Endothelial cell of umbilical vein (primary cell): Measurements from ENCODE around the gene TRIM67. TPM values are rescaled to one million over a fixed set of nuclear protein-coding genes. Genes with fewer than 3 reads are reported as not detected.

Experiments
- BruUV-seq: library from RNA; stranded (reverse); fragments of 400-500 nt; replicated peaks from 2 replicates; lab custom pipeline; 2021; lab: Mats Ljungman, UMichigan
- CTCF ChIA-PET: fragments of 300-600, 350-600 bp; sonication (Branson Sonifier 250); formaldehyde crosslinking; loops from one replicate; lab custom pipeline; 2021; ENCODE audit warnings: antibody characterized with exemption, inconsistent platforms; lab: Charles Lee
- POLR2A ChIA-PET: fragments of 300-600, 350-600 bp; sonication (Branson Sonifier 250); formaldehyde crosslinking; loops from one replicate; lab custom pipeline; 2021; ENCODE audit warnings: antibody characterized with exemption, inconsistent platforms; lab: Charles Lee
- DNase-seq: peaks from one replicate; pipeline ENCODE4 v3.0.0-alpha.2; 2011; ENCODE audit warnings: low read depth, low spot score
- FAIRE-seq: peaks from 2 replicates; lab custom pipeline; 2011; peaks lifted over from hg19 to GRCh38; lab: Jason Lieb, UNC
- H2AFZ ChIP-seq: 2 replicates; pipeline ENCODE4 v1.6.0; 2012; ENCODE audit warnings: low read depth, low read length, control low read depth, inconsistent platforms
- H3K27ac ChIP-seq: 2 replicates; pipeline ENCODE4 v1.5.1; 2011; ENCODE audit warnings: low read depth, mild to moderate bottlenecking, control low read depth, low read length, moderate library complexity; ENCODE audit not compliant: insufficient read depth
- H3K27me3 ChIP-seq, 2 experiments: 2 replicates each; pipeline versions ENCODE4 v1.6.0 to v1.6.1; 2011; ENCODE audit warnings: low read length in 2 of 2, mixed read lengths in 1 of 2; ENCODE audit not compliant: control insufficient read depth in 2 of 2, insufficient read depth in 2 of 2
- H3K36me3 ChIP-seq, 2 experiments: 2 replicates in 1 of 2; 3 replicates in 1 of 2; pipeline ENCODE4 v1.5.1; 2011; ENCODE audit warnings: low read length in 2 of 2, mild to moderate bottlenecking in 1 of 2, moderate library complexity in 1 of 2; ENCODE audit not compliant: control insufficient read depth in 2 of 2, insufficient read depth in 2 of 2; ENCODE audit errors: extremely low read depth in 1 of 2
- H3K4me1 ChIP-seq: 3 replicates; pipeline ENCODE4 v1.5.1; 2011; ENCODE audit warnings: mild to moderate bottlenecking, low read length; ENCODE audit not compliant: control insufficient read depth, insufficient read depth; ENCODE audit errors: extremely low read depth
- H3K4me2 ChIP-seq: 2 replicates; pipeline ENCODE4 v1.6.1; 2011; ENCODE audit warnings: low read length, control low read depth, mixed read lengths; ENCODE audit not compliant: insufficient read depth
- H3K4me3 ChIP-seq, 3 experiments: fragments of 200-600 bp in 1 of 3; sonication (generic), shearing (Covaris generic) in 1 of 3; replicated peaks in 1 of 3; 2 replicates each; pipeline ENCODE4 v1.5.1; 2011 to 2016; ENCODE audit warnings: control low read depth in 3 of 3, low read length in 3 of 3, mild to moderate bottlenecking in 2 of 3, inconsistent platforms in 1 of 3, low read depth in 1 of 3, moderate library complexity in 1 of 3; ENCODE audit not compliant: insufficient read depth in 1 of 3
- H3K79me2 ChIP-seq: 2 replicates; pipeline ENCODE4 v1.6.0; 2012; ENCODE audit warnings: low read length, inconsistent platforms; ENCODE audit not compliant: control insufficient read depth, insufficient read depth
- H3K9ac ChIP-seq: replicated peaks from 2 replicates; pipeline ENCODE3; 2011; ENCODE audit warnings: low read length, control low read depth; ENCODE audit not compliant: insufficient read depth; ENCODE audit errors: extremely low read depth
- H3K9me1 ChIP-seq: replicated peaks from 3 replicates; pipeline ENCODE4 v1.6.0; 2011; ENCODE audit warnings: mild to moderate bottlenecking, low read length; ENCODE audit not compliant: control insufficient read depth, insufficient read depth; ENCODE audit errors: extremely low read depth
- H3K9me3 ChIP-seq: replicated peaks from 2 replicates; pipeline ENCODE4 v1.5.1; 2012; ENCODE audit warnings: low read length, inconsistent platforms; ENCODE audit not compliant: control insufficient read depth, insufficient read depth
- H4K20me1 ChIP-seq: replicated peaks from 2 replicates; pipeline ENCODE3; 2011; ENCODE audit warnings: mild to moderate bottlenecking, low read length; ENCODE audit not compliant: control insufficient read depth, insufficient read depth; ENCODE audit errors: extremely low read depth
- CTCF ChIP-seq, 2 donors: IDR thresholded peaks; 1 replicate in 1 of 2; 2 replicates in 1 of 2; pipeline ENCODE4 v1.5.1; 2011; ENCODE audit warnings: low read length in 2 of 2, mild to moderate bottlenecking in 2 of 2, moderate library complexity in 2 of 2, control low read depth in 1 of 2, inconsistent platforms in 1 of 2, low read depth in 1 of 2; ENCODE audit not compliant: insufficient read depth in 1 of 2; ENCODE audit errors: extremely low read depth in 1 of 2
- EZH2 ChIP-seq: IDR thresholded peaks from 2 replicates; pipeline ENCODE4 v1.6.1; 2012; ENCODE audit warnings: borderline replicate concordance, low read depth, mild to moderate bottlenecking, moderate library complexity, low read length, inconsistent platforms; ENCODE audit not compliant: severe bottlenecking
- FOS ChIP-seq: IDR thresholded peaks from 2 replicates; pipeline ENCODE4 v1.6.1; 2011; ENCODE audit warnings: mild to moderate bottlenecking, low read length, moderate library complexity, borderline replicate concordance; ENCODE audit not compliant: insufficient read depth
- GATA2 ChIP-seq: IDR thresholded peaks from 2 replicates; pipeline ENCODE4 v1.7.0; 2011; ENCODE audit warnings: low read depth, mild to moderate bottlenecking, moderate library complexity, mixed read lengths, low read length; ENCODE audit not compliant: insufficient read length, insufficient read depth
- JUN ChIP-seq: IDR thresholded peaks from 2 replicates; pipeline ENCODE4 v1.6.1; 2011; ENCODE audit warnings: borderline replicate concordance, low read depth; ENCODE audit not compliant: insufficient read length, insufficient read depth
- MAX ChIP-seq: IDR thresholded peaks from 2 replicates; pipeline ENCODE4 v1.6.1; 2011; ENCODE audit not compliant: insufficient read depth, insufficient read length
- MYC ChIP-seq: IDR thresholded peaks from one replicate; pipeline ENCODE4 v1.6.1; 2011; ENCODE audit warnings: mild to moderate bottlenecking, low read depth, low read length
- POLR2A ChIP-seq: IDR thresholded peaks from 2 replicates; pipeline ENCODE4 v1.6.1; 2012; ENCODE audit warnings: low read depth, mild to moderate bottlenecking, control low read depth, low read length
- POLR2AphosphoS5 ChIP-seq: IDR thresholded peaks from 2 replicates; pipeline ENCODE4 v1.6.1; 2012; ENCODE audit warnings: low read depth, mild to moderate bottlenecking, control low read depth, low read length, moderate library complexity; ENCODE audit not compliant: insufficient read depth
- dilution Hi-C: fragments of 300-500 bp; cut with MboI; formaldehyde crosslinking; loops from one replicate; pipeline ENCODE4 v1.15.0; 2019; ENCODE audit warnings: low sequenced_read_pairs; ENCODE audit not compliant: extremely low pct_ligation_motif_present
- intact Hi-C: fragments of 100-400 bp; cut with micrococcal nuclease; formaldehyde crosslinking; loops from one replicate; pipeline ENCODE4 v1.10.0; 2022
- polyA plus RNA-seq, 4 experiments: library from polyadenylated mRNA; depleted of rRNA in 3 of 4; stranded (reverse) in 3 of 4; unstranded in 1 of 4; fragments of >200 nt; gene quantifications; 2 replicates each; pipeline versions ENCODE4 v1.2.1 to v1.2.3, GENCODE V29; 2011 to 2012; ENCODE audit warnings: missing spikeins in 1 of 4
- total RNA-seq: library from RNA; stranded (reverse); gene quantifications from 2 replicates; pipeline ENCODE4 v1.2.3, GENCODE V29; 2021

The TRIM67 gene
- total and polyA plus RNA-seq, 2 donors (not counting 3 experiments of a cell fraction or from before 2014, with no cell fraction given): not detected

DNA sequence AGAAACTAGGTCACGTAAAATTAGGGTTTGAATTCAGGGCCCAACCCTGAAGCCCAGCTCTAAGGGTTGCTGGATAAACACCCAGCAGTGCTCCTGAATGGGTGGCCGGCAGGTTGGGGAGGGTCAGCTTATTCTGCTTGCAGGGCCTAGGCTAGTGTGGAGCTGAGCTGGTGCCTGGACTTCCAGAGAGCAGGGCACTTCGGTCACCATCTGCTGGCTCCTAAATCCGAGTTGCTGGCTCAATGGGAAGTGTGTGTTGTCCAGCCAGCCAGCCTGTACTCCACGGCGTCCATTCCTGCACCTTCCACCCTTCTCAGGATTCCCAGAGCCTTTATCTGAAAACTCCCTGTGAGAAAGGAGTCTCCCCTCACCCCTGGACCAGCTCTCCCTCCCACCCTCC lies 23.0 kb downstream of the TRIM67 start:
- Histone ChIP-seq H3K4me2 (no peak overlapping the region), H2AFZ (no peak overlapping the region), H3K79me2 (no peaks in the 10 kb centered on the region), H3K36me3 (no peaks in the 10 kb centered on the region), H3K9me3 (no peaks in the 10 kb centered on the region), H3K9me1 (no peaks in the 10 kb centered on the region), H4K20me1 (no peaks in the 10 kb centered on the region), H3K27me3 (peaks cover 0 to 5% of the 10 kb centered on the region in 2 experiments), H3K4me1 (no peaks in the 10 kb centered on the region), H3K9ac (no peak overlapping the region), H3K27ac (no peak overlapping the region), H3K4me3 (no peak overlapping the region)
- dilution Hi-C loops (loop anchor here (5.0 kb wide), 1 partner anchor 33 kb away; no protein-coding TSS in a partner anchor), intact Hi-C loops (no loop called here)
- no peak for TF ChIP-seq POLR2A
- TF ChIP-seq MYC: no peak
- no peak for TF ChIP-seq CTCF (IDR thresholded peaks at IDR 0.05; ENCODE audit: extremely low read depth in 1 of 2, insufficient read depth in 1 of 2, low read depth in 1 of 2, low read length in 2 of 2)
- TF ChIP-seq GATA2: no peak
- BruUV-seq: no TSS peak
- ChIA-PET CTCF (no interaction called here), POLR2A (no interaction called here)
- DNase-seq (no peak), FAIRE-seq (no peak)

GRCh38 chr1:231185391-231185790 lies 23.5 kb downstream of the TRIM67 start:
- H3K4me2 ChIP-seq: no peak overlapping the region
- POLR2A ChIA-PET: no interaction called here
- H3K9ac ChIP-seq: no peak overlapping the region
- DNase-seq (no peak), FAIRE-seq (no peak)
- no peaks in the 10 kb centered on the region for H3K79me2 ChIP-seq
- H2AFZ ChIP-seq: no peak overlapping the region
- H3K9me3 ChIP-seq: no peaks in the 10 kb centered on the region
- peaks cover 0 to 3% of the 10 kb centered on the region in 2 experiments for H3K27me3 ChIP-seq
- BruUV-seq: no TSS peak
- H3K27ac ChIP-seq: no peak overlapping the region
- no peaks in the 10 kb centered on the region for H3K36me3 ChIP-seq
- dilution Hi-C loops (loop anchor here (5.0 kb wide), 1 partner anchor 33 kb away; no protein-coding TSS in a partner anchor), intact Hi-C loops (no loop called here)
- H3K9me1 ChIP-seq: no peaks in the 10 kb centered on the region
- H3K4me3 ChIP-seq: no peak overlapping the region
- no peak for TF ChIP-seq EZH2
- TF ChIP-seq FOS: no peak
- no peak for TF ChIP-seq MYC
- no peak for TF ChIP-seq POLR2A
- TF ChIP-seq GATA2: no peak
- no peak for TF ChIP-seq CTCF (IDR thresholded peaks at IDR 0.05; ENCODE audit: extremely low read depth in 1 of 2, insufficient read depth in 1 of 2, low read depth in 1 of 2, low read length in 2 of 2)
- no peak for TF ChIP-seq MAX
- no peak for TF ChIP-seq JUN
- no peak for TF ChIP-seq POLR2AphosphoS5
- H4K20me1 ChIP-seq: no peaks in the 10 kb centered on the region
- H3K4me1 ChIP-seq: no peaks in the 10 kb centered on the region
- CTCF ChIA-PET: no interaction called here
